ENCODE results near the gene TTC38.
"Not testable (repeated sequence)": the region's sequence is repeated elsewhere in the genome, so short reads cannot be mapped to it uniquely, and the experiment has no call there.

TTC38 gene

GRCh38 chr22:46296257-46297150 is 28.7 kb downstream of the TTC38 start, which contains the start of gene GTSE1:
GTSE1 (plus strand) TSS chr22:46296870; CDS start chr22:46297401, 531 bp downstream.
- peak; percentile 92 for DNase-seq (ENCODE audit: low read depth)

- peak; percentile 16 for DNase-seq (ENCODE audit: low read depth)
Observed at GRCh38 chr22:46297151-46297812, 29.5 kb downstream of the TTC38 start.

- DNase-seq (ENCODE audit: low read depth), result no peak
Observed at GRCh38 chr22:46299101-46299500, 31.3 kb downstream of the TTC38 start.

GRCh38 chr22:46300491-46300890 is 32.7 kb downstream of the TTC38 start:
- no peak for DNase-seq (ENCODE audit: low read depth)

GRCh38 chr22:46303347-46303965 is 35.6 kb downstream of the TTC38 start:
- peak; percentile 16 for DNase-seq (ENCODE audit: low read depth)

- DNase-seq (ENCODE audit: low read depth), result no peak
Observed at GRCh38 chr22:46308283-46308988, 40.6 kb downstream of the TTC38 start.

- DNase-seq (ENCODE audit: low read depth), result no peak
Observed at GRCh38 chr22:46309526-46310085, 41.8 kb downstream of the TTC38 start.

- no peak for DNase-seq (ENCODE audit: low read depth)
Observed at GRCh38 chr22:46312056-46312455, 44.2 kb downstream of the TTC38 start.

GRCh38 chr22:46312848-46313247 is 45.0 kb downstream of the TTC38 start:
- DNase-seq (ENCODE audit: low read depth), result not testable (repeated sequence)

- no peak for DNase-seq (ENCODE audit: low read depth)
Observed at GRCh38 chr22:46315976-46316375, 48.2 kb downstream of the TTC38 start.

GRCh38 chr22:46317646-46318045 is 49.8 kb downstream of the TTC38 start:
- DNase-seq (ENCODE audit: low read depth), result no peak

- DNase-seq (ENCODE audit: low read depth), result no peak
Observed at GRCh38 chr22:46318576-46318975, 50.8 kb downstream of the TTC38 start.

- DNase-seq (ENCODE audit: low read depth), result no peak
Observed at GRCh38 chr22:46319319-46319718, 51.5 kb downstream of the TTC38 start.

GRCh38 chr22:46320166-46320710 is 52.4 kb downstream of the TTC38 start:
- DNase-seq (ENCODE audit: low read depth), result no peak

GRCh38 chr22:46320716-46321386 is 53.0 kb downstream of the TTC38 start:
- no peak for DNase-seq (ENCODE audit: low read depth)

- DNase-seq (ENCODE audit: low read depth), result no peak
Observed at GRCh38 chr22:46322711-46323110, 54.9 kb downstream of the TTC38 start.

- DNase-seq (ENCODE audit: low read depth), result no peak
Observed at GRCh38 chr22:46323162-46323561, 55.4 kb downstream of the TTC38 start.

GRCh38 chr22:46326066-46326680 is 58.4 kb downstream of the TTC38 start:
- DNase-seq (ENCODE audit: low read depth), result no peak

GRCh38 chr22:46327691-46328465 is 60.1 kb downstream of the TTC38 start:
- no peak for DNase-seq (ENCODE audit: low read depth)

GRCh38 chr22:46328797-46329196 is 61.0 kb downstream of the TTC38 start:
- DNase-seq (ENCODE audit: low read depth), result no peak
